Adrenal gland (tissue), 19 donors: ENCODE measurements around the gene IFT25. TPM values are rescaled to one million over a fixed set of nuclear protein-coding genes. Genes with fewer than 3 reads are reported as not detected.
"Not testable (repeated sequence)": the region's sequence is repeated elsewhere in the genome, so short reads cannot be mapped to it uniquely, and the experiment has no call there.

Experiments
- DNase-seq, 7 donors: peaks; one replicate each; pipeline ENCODE4 v3.0.0-alpha.2; 2019 to 2020
- H3K27ac ChIP-seq, 5 donors: fragments of 200-600 bp; sonication (generic) in 4 of 5; 1 replicate in 3 of 5; 2 replicates in 2 of 5; pipeline versions ENCODE4 v1.5.1 to v1.8.0; 2016 to 2020; ENCODE audit warnings: mild to moderate bottlenecking in 1 of 5
- H3K27me3 ChIP-seq: fragments of 200-600 bp; 2 replicates; pipeline ENCODE4 v1.8.0; 2021
- H3K36me3 ChIP-seq, 2 donors: fragments of 200-600 bp; replicated peaks in 1 of 2; 1 replicate in 1 of 2; 2 replicates in 1 of 2; pipeline versions ENCODE4 v1.5.1 to v1.8.0; 2018 to 2022
- H3K4me1 ChIP-seq, 2 donors: fragments of 200-600 bp; replicated peaks in 1 of 2; 1 replicate in 1 of 2; 2 replicates in 1 of 2; pipeline versions ENCODE4 v1.5.1 to v1.8.0; 2018 to 2021
- H3K4me3 ChIP-seq, 4 donors: fragments of 200-600 bp; sonication (generic) in 3 of 4; one replicate each; pipeline ENCODE4 v1.5.1; 2016 to 2018
- H3K9me3 ChIP-seq, 3 donors: fragments of 200-600 bp; sonication (generic) in 1 of 3; replicated peaks in 1 of 3; 1 replicate in 2 of 3; 2 replicates in 1 of 3; pipeline versions ENCODE4 v1.5.1 to v1.8.0; 2016 to 2021
- CTCF ChIP-seq, 6 experiments: fragments of 450-650 bp in 4 of 6; fragments of 200-600 bp in 2 of 6; sonication (generic) in 1 of 6; IDR thresholded peaks; 1 replicate in 5 of 6; 2 replicates in 1 of 6; pipeline versions ENCODE4 v1.5.1 to v1.8.0; 2016 to 2021; ENCODE audit warnings: antibody characterized with exemption in 6 of 6, mild to moderate bottlenecking in 2 of 6, moderate library complexity in 1 of 6
- POLR2A ChIP-seq, 2 donors: fragments of 450-650 bp; IDR thresholded peaks; one replicate each; pipeline ENCODE4 v1.6.1; 2017; ENCODE audit warnings: antibody characterized with exemption in 2 of 2, mild to moderate bottlenecking in 2 of 2, moderate library complexity in 1 of 2
- WGBS, 4 donors: extraction: QIAGEN DNeasy Blood & Tissue Kit in 2 of 4; methylation state at CpG; one replicate each; pipeline versions ENCODE4 v1.1.5 to v1.1.7; 2013 to 2017; 5-methylcytosine and 5-hydroxymethylcytosine counted together
- intact Hi-C, 2 donors: fragments of 100-400 bp; cut with DNase I; formaldehyde crosslinking; loops; one replicate each; pipeline versions ENCODE4 v1.14.1 to v1.15.0; 2022 to 2023
- long read RNA-seq, 10 donors: library from polyadenylated mRNA in 3 of 10; unstranded in 2 of 10; stranded (forward) in 1 of 10; transcript quantifications; one replicate each; pipeline ENCODE4 v2.0.0 and lab custom pipeline, GENCODE V29; 2021 to 2026
- polyA plus RNA-seq, 3 donors: library from polyadenylated mRNA; stranded (reverse); fragments of 200-250 nt in 2 of 3; fragments of 350-450 nt in 1 of 3; fragmentation: Illumina TruSeq in 1 of 3; extraction: RNeasy Lipid Tissue Mini Kit (QIAGEN cat#74804) in 1 of 3; gene quantifications; one replicate each; pipeline ENCODE4 v1.2.3, GENCODE V29; 2013 to 2014
- total RNA-seq, 9 donors: library from RNA; depleted of rRNA in 4 of 9; stranded (reverse); fragments of >200 nt in 4 of 9; fragments of 120-200 nt in 1 of 9; fragmentation: NEBNext Ultra II Directional in 1 of 9; extraction: Animal tissue kit (Norgen Biotek cat#: 25700) in 1 of 9; gene quantifications; one replicate each; pipeline versions ENCODE4 v1.1.0 to v1.2.4, GENCODE V29; 2013 to 2023
- donor health status: healthy with polysubstance abuse.
- donor health status: Bipolar disorder and iron deficiency.
- donor health status: DM: yes; HTN: yes; CAD: no.
- donor health status: DM: no; HTN: no; CAD: no.
- donor health status: DM: no; HTN: no; CAD: no.
- donor health status: DM: yes; HTN: yes; CAD: no.

IFT25 gene
- total RNA-seq, result 10 to 100 TPM in 8 of 9 donors, 1 to 10 TPM in 1; 7.2 to 53.1 (median 26.6) TPM
- polyA plus RNA-seq, result 10 to 100 TPM; 25.5 to 39.1 (median 37.8) TPM
- long read RNA-seq, donor 1, transcript HSPB11-201 (6 exons, 915 nt), result major isoform, 31 of 137 reads
- long read RNA-seq, donor 1, partial matches to known transcripts, result 67 of 137 reads
- long read RNA-seq, donor 1, other reads (novel, unspliced or antisense), result 37 of 137 reads
- long read RNA-seq, donor 2, transcript HSPB11-201 (6 exons, 915 nt), result major isoform, 29 of 85 reads
- long read RNA-seq, donor 2, partial matches to known transcripts, result 36 of 85 reads
- long read RNA-seq, donor 2, other reads (novel, unspliced or antisense), result 19 of 85 reads
- long read RNA-seq, donor 3, transcript HSPB11-201 (6 exons, 915 nt), result major isoform, 31 of 62 reads
- long read RNA-seq, donor 3, partial matches to known transcripts, result 17 of 62 reads
- long read RNA-seq, donor 3, other reads (novel, unspliced or antisense), result 13 of 62 reads
- long read RNA-seq, donor 4, transcript HSPB11-201 (6 exons, 915 nt), result major isoform, 16 of 35 reads
- long read RNA-seq, donor 4, partial matches to known transcripts, result 1 of 35 reads
- long read RNA-seq, donor 4, other reads (novel, unspliced or antisense), result 16 of 35 reads
- long read RNA-seq, donor 5, transcript HSPB11-201 (6 exons, 915 nt), result major isoform, 26 of 52 reads
- long read RNA-seq, donor 5, partial matches to known transcripts, result 2 of 52 reads
- long read RNA-seq, donor 5, other reads (novel, unspliced or antisense), result 24 of 52 reads
- long read RNA-seq, donor 6, transcript HSPB11-201 (6 exons, 915 nt), result major isoform, 15 of 28 reads
- long read RNA-seq, donor 6, partial matches to known transcripts, result 2 of 28 reads
- long read RNA-seq, donor 6, other reads (novel, unspliced or antisense), result 10 of 28 reads
- long read RNA-seq, donor 7, transcript HSPB11-201 (6 exons, 915 nt), result major isoform, 21 of 36 reads
- long read RNA-seq, donor 7, partial matches to known transcripts, result 6 of 36 reads
- long read RNA-seq, donor 7, other reads (novel, unspliced or antisense), result 7 of 36 reads
- long read RNA-seq, donor 8, transcript HSPB11-201 (6 exons, 915 nt), result major isoform, 37 of 157 reads
- long read RNA-seq, donor 8, partial matches to known transcripts, result 86 of 157 reads
- long read RNA-seq, donor 8, other reads (novel, unspliced or antisense), result 33 of 157 reads
- long read RNA-seq, donor 9, transcript HSPB11-201 (6 exons, 915 nt), result major isoform, 33 of 54 reads
- long read RNA-seq, donor 9, partial matches to known transcripts, result 8 of 54 reads
- long read RNA-seq, donor 9, other reads (novel, unspliced or antisense), result 12 of 54 reads
- long read RNA-seq, donor 10, transcript HSPB11-201 (6 exons, 915 nt), result major isoform, 9 of 16 reads
- long read RNA-seq, donor 10, partial matches to known transcripts, result 0 of 16 reads
- long read RNA-seq, donor 10, other reads (novel, unspliced or antisense), result 6 of 16 reads

- intact Hi-C loops, result loop anchor here in 1 of 2 donors (10.0 kb wide), 1 partner anchor 51 kb away; the partner anchor contains the start of gene DIO1
- Histone ChIP-seq H3K27me3 (no peaks in the 10 kb centered on the region), H3K4me3 (peak within 1 kb of the TSS; percentile 21 to 94 (median 78)), H3K27ac (peak within 1 kb of the TSS; percentile 70 to 96 (median 93)), H3K9me3 (no peaks in the 10 kb centered on the region), H3K36me3 (no peaks in the 10 kb centered on the region), H3K4me1 (peaks cover 13 to 43% of the 10 kb centered on the region in 2 donors)
- TF ChIP-seq POLR2A (IDR thresholded peaks at IDR 0.05) (peak; percentile 44 to 87), CTCF (IDR thresholded peaks at IDR 0.05) (no peak)
- 0 to 4% (median 2%) methylated on average over 3 to 90 of the region's 90 CpGs for WGBS, 4 donors
- peak; percentile 96 to 99 (median 97) for DNase-seq
These were observed at the start of gene IFT25 for GRCh38 chr1:53945433-53946251. Gene IFT25, minus strand, starts transcription at chr1:53945699. Its CDS starts 5,617 bp downstream, at chr1:53940082.

- H3K9me3 ChIP-seq, H3K4me3 ChIP-seq, H3K27me3 ChIP-seq, DNase-seq, H3K4me1 ChIP-seq, H3K36me3 ChIP-seq, intact Hi-C loops, H3K27ac ChIP-seq: not testable (repeated sequence)
- 77 to 94% (median 88%) methylated on average over 2 of the region's 2 CpGs for WGBS, 4 donors
These were observed 49.0 kb upstream of the IFT25 start for GRCh38 chr1:53994516-53994915.

- peak in 4 of 7 donors; percentile 28 to 53 (median 43) for DNase-seq
- TF ChIP-seq POLR2A (IDR thresholded peaks at IDR 0.05) (no peak), CTCF (IDR thresholded peaks at IDR 0.05) (peak in 3 of 6 experiments; percentile 9 to 38 (median 30))
These were observed 46.8 kb upstream of the IFT25 start for GRCh38 chr1:53992085-53992874.

More at GRCh38 chr1:53992085-53992874, 46.8 kb upstream of the IFT25 start:
- Histone ChIP-seq H3K4me3 (no peak overlapping the region), H3K27me3 (no peaks in the 10 kb centered on the region), H3K36me3 (no peaks in the 10 kb centered on the region), H3K9me3 (no peaks in the 10 kb centered on the region), H3K27ac (no peak overlapping the region), H3K4me1 (no peaks in the 10 kb centered on the region)
- WGBS, 4 donors, result 56 to 75% (median 70%) methylated on average over 2 to 4 of the region's 4 CpGs
- intact Hi-C loops, result no loop called here
